ENCODE results near the gene KANTR. TPM values are rescaled to one million over a fixed set of nuclear protein-coding genes. Genes with fewer than 3 reads are reported as not detected.

Gene KANTR
- total RNA-seq, 1 experiment from 2014 or later, result 3.4 TPM

DNA sequence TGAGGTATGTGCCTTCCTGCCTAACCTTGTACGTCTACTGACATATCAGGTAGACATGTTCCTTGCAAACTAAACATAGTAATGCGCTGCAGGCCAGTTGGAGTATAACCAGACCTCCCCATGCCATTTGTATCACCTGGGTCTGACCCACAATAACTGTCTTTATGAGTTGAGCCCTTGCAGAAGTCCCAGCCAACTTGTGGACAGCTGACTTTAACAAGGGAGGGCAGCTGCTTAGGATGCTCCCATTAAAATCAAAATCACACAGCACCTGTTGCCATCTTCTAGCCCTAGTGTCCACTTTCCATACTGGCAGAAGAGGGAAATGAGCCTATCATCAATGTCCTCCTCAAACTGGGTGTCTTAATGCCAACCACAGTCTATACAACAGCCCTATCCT, 41.6 kb downstream of the KANTR start:
- intact Hi-C loops (cut with micrococcal nuclease), result no loop called here
- no peak for TF ChIP-seq CTCF (IDR thresholded peaks at IDR 0.05; ENCODE audit: unreplicated experiment)
- Mint-ChIP-seq H3K27me3 (ENCODE audit: insufficient read depth, unreplicated experiment) (peaks cover 73% of the 10 kb centered on the region), H3K4me1 (ENCODE audit: insufficient read depth, unreplicated experiment) (peaks cover 8% of the 10 kb centered on the region), H3K9me3 (ENCODE audit: unreplicated experiment) (no peaks in the 10 kb centered on the region), H3K36me3 (ENCODE audit: insufficient read depth, unreplicated experiment) (peaks cover 16% of the 10 kb centered on the region), H3K27ac (ENCODE audit: low read depth, unreplicated experiment) (no peak overlapping the region), H3K4me3 (ENCODE audit: unreplicated experiment) (no peak overlapping the region)
- ChIA-PET CTCF (interaction anchor here (0.6 kb wide), 1 partner anchor 11 kb away, joined by 3 read pairs; no protein-coding TSS in a partner anchor), POLR2A (interaction anchor here (1.2 to 1.3 kb wide), 3 partner anchors 16 to 89 kb away, joined by 3 to 5 read pairs (median 4); partner anchors contain the start of gene KDM5C)
- no TSS peak for BruUV-seq (replicated peaks)
- DNase-seq (ENCODE audit: unreplicated experiment), result no peak

- ChIA-PET CTCF (no interaction called here), POLR2A (no interaction called here)
- no peak for TF ChIP-seq CTCF (IDR thresholded peaks at IDR 0.05; ENCODE audit: unreplicated experiment)
- H3K27ac Mint-ChIP-seq (ENCODE audit: low read depth, unreplicated experiment), result no peak overlapping the region
- H3K36me3 Mint-ChIP-seq (ENCODE audit: insufficient read depth, unreplicated experiment), result peaks cover 6% of the 10 kb centered on the region
- intact Hi-C loops (cut with micrococcal nuclease), result no loop called here
- no peaks in the 10 kb centered on the region for H3K4me1 Mint-ChIP-seq (ENCODE audit: insufficient read depth, unreplicated experiment)
- DNase-seq (ENCODE audit: unreplicated experiment), result no peak
- H3K27me3 Mint-ChIP-seq (ENCODE audit: insufficient read depth, unreplicated experiment), result peaks cover 38% of the 10 kb centered on the region
- no peak overlapping the region for H3K4me3 Mint-ChIP-seq (ENCODE audit: unreplicated experiment)
- BruUV-seq (replicated peaks), result no TSS peak
- H3K9me3 Mint-ChIP-seq (ENCODE audit: unreplicated experiment), result no peaks in the 10 kb centered on the region
These were observed 59.6 kb downstream of the KANTR start for GRCh38 chrX:53153581-53153980.

DNA sequence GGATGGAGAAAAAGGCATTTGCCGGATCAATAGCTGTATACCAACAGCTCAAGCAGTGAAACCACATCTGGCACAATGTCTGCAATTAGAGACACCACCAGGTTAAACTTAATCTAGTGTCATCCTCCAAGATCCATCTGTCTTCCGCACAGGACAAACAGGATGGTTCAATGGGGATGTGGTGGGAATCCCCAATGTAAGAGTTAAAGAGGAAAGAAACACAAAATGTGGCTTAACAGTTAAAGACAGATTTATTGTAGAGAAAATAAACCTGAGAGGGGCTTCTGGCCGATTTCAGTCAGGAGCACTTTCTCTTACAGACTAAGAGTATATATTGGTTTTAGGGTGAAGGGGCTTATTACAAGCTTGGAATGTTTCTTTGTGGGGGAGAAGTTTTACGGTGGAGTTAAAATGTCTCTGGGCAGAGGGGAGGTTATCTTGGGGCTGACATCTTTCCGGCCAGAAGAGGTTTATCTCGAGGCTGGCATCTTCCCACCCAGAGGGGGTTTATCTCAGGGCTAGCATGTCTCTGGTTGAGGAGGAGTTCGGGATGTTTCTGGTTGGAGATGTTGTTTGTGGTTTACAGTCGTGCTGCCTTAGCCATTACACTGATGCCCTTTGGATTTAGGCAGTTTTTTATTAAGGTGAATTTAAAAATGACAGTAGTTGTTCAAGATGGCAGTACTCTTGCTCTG, 61.7 kb downstream of the KANTR start:
- H3K36me3 Mint-ChIP-seq (ENCODE audit: insufficient read depth, unreplicated experiment), result peaks cover 6% of the 10 kb centered on the region
- intact Hi-C loops (cut with micrococcal nuclease), result no loop called here
- BruUV-seq (replicated peaks), result no TSS peak
- TF ChIP-seq CTCF (IDR thresholded peaks at IDR 0.05; ENCODE audit: unreplicated experiment), result no peak
- H3K4me1 Mint-ChIP-seq (ENCODE audit: insufficient read depth, unreplicated experiment), result no peaks in the 10 kb centered on the region
- POLR2A ChIA-PET, result no interaction called here
- DNase-seq (ENCODE audit: unreplicated experiment), result no peak
- no peak overlapping the region for H3K4me3 Mint-ChIP-seq (ENCODE audit: unreplicated experiment)
- peaks cover 59% of the 10 kb centered on the region for H3K27me3 Mint-ChIP-seq (ENCODE audit: insufficient read depth, unreplicated experiment)
- CTCF ChIA-PET, result no interaction called here
- no peak overlapping the region for H3K27ac Mint-ChIP-seq (ENCODE audit: low read depth, unreplicated experiment)
- H3K9me3 Mint-ChIP-seq (ENCODE audit: unreplicated experiment), result no peaks in the 10 kb centered on the region

GRCh38 chrX:53156207-53156596, 62.3 kb downstream of the KANTR start:
- H3K36me3 Mint-ChIP-seq (ENCODE audit: insufficient read depth, unreplicated experiment), result peaks cover 6% of the 10 kb centered on the region
- CTCF ChIA-PET, result no interaction called here
- no peak overlapping the region for H3K4me3 Mint-ChIP-seq (ENCODE audit: unreplicated experiment)
- no peak overlapping the region for H3K27ac Mint-ChIP-seq (ENCODE audit: low read depth, unreplicated experiment)
- H3K4me1 Mint-ChIP-seq (ENCODE audit: insufficient read depth, unreplicated experiment), result no peaks in the 10 kb centered on the region
- peaks cover 62% of the 10 kb centered on the region for H3K27me3 Mint-ChIP-seq (ENCODE audit: insufficient read depth, unreplicated experiment)
- no peak for TF ChIP-seq CTCF (IDR thresholded peaks at IDR 0.05; ENCODE audit: unreplicated experiment)
- POLR2A ChIA-PET, result no interaction called here
- intact Hi-C loops (cut with micrococcal nuclease), result no loop called here
- BruUV-seq (replicated peaks), result no TSS peak
- DNase-seq (ENCODE audit: unreplicated experiment), result no peak
- no peaks in the 10 kb centered on the region for H3K9me3 Mint-ChIP-seq (ENCODE audit: unreplicated experiment)

All from MCF 10A (cell line).